Loucy (cell line): ENCODE measurements around the gene MTSS2.

ENCODE experiments used
- H2AFZ ChIP-seq: fragments of 200-600 bp; sonication (generic); 2 replicates; pipeline ENCODE4 v1.6.0; 2016; ENCODE audit warnings: antibody characterized with exemption, mild to moderate bottlenecking, low read length, moderate library complexity
- H3F3A ChIP-seq: fragments of 200-600 bp; 2 replicates; pipeline ENCODE4 v1.6.0; 2016; ENCODE audit warnings: antibody characterized with exemption, low read depth, mild to moderate bottlenecking
- H3K27me3 ChIP-seq: fragments of 200-600 bp; sonication (generic); 2 replicates; pipeline ENCODE4 v1.6.1; 2014; ENCODE audit warnings: low read length, mild to moderate bottlenecking; ENCODE audit not compliant: insufficient read depth, poor library complexity, severe bottlenecking
- H3K36me3 ChIP-seq: fragments of 200-600 bp; sonication (generic); 2 replicates; pipeline ENCODE4 v1.6.1; 2016; ENCODE audit warnings: low read length; ENCODE audit not compliant: insufficient read depth
- H3K4me1 ChIP-seq: fragments of 200-600 bp; sonication (generic); 2 replicates; pipeline ENCODE4 v1.5.1; 2014; ENCODE audit warnings: low read length, mild to moderate bottlenecking; ENCODE audit not compliant: insufficient read depth, poor library complexity, severe bottlenecking
- H3K4me2 ChIP-seq: fragments of 200-600 bp; sonication (generic); 2 replicates; pipeline ENCODE4 v1.6.0; 2014; ENCODE audit warnings: antibody characterized with exemption, low read length, low read depth, mild to moderate bottlenecking; ENCODE audit not compliant: poor library complexity, severe bottlenecking
- H3K4me3 ChIP-seq: fragments of 200-600 bp; sonication (generic); 2 replicates; pipeline ENCODE4 v1.5.1; 2014; ENCODE audit warnings: low read length, mild to moderate bottlenecking, mixed read lengths; ENCODE audit not compliant: poor library complexity, severe bottlenecking
- H3K79me2 ChIP-seq: fragments of 200-600 bp; sonication (generic); 2 replicates; pipeline ENCODE4 v1.6.1; 2014; ENCODE audit warnings: low read length; ENCODE audit not compliant: insufficient read depth
- H3K9ac ChIP-seq: fragments of 200-600 bp; sonication (generic); 2 replicates; pipeline ENCODE4 v1.6.0; 2014; ENCODE audit warnings: mild to moderate bottlenecking, low read depth, low read length, moderate library complexity; ENCODE audit not compliant: poor library complexity, severe bottlenecking
- H3K9me2 ChIP-seq: fragments of 200-600 bp; sonication (generic); replicated peaks from 2 replicates; pipeline ENCODE4 v1.6.1; 2016; ENCODE audit warnings: low read depth, low read length, mixed read lengths
- H3K9me3 ChIP-seq: fragments of 200-600 bp; sonication (generic); 2 replicates; pipeline ENCODE4 v1.6.1; 2014; ENCODE audit warnings: mild to moderate bottlenecking, antibody characterized with exemption, low read length, low read depth; ENCODE audit not compliant: insufficient read depth
- H4K20me1 ChIP-seq: fragments of 200-600 bp; sonication (generic); 2 replicates; pipeline ENCODE4 v1.6.0; 2014; ENCODE audit warnings: antibody characterized with exemption, low read length, mild to moderate bottlenecking; ENCODE audit not compliant: insufficient read depth, poor library complexity, severe bottlenecking
- EZH2phosphoT487 ChIP-seq: fragments of 200-600 bp; IDR thresholded peaks from 2 replicates; pipeline ENCODE4 v1.6.1; 2018; ENCODE audit warnings: antibody characterized with exemption, mild to moderate bottlenecking, moderate library complexity, borderline replicate concordance
- TF ChIP-seq, protein P1 (sequence below): fragments of 200-600 bp; sonication (generic); conservative IDR thresholded peaks from 2 replicates; pipeline ENCODE4 v1.5.1; 2014; ENCODE audit warnings: mild to moderate bottlenecking, antibody characterized with exemption, low read length

The MTSS2 gene

DNA sequence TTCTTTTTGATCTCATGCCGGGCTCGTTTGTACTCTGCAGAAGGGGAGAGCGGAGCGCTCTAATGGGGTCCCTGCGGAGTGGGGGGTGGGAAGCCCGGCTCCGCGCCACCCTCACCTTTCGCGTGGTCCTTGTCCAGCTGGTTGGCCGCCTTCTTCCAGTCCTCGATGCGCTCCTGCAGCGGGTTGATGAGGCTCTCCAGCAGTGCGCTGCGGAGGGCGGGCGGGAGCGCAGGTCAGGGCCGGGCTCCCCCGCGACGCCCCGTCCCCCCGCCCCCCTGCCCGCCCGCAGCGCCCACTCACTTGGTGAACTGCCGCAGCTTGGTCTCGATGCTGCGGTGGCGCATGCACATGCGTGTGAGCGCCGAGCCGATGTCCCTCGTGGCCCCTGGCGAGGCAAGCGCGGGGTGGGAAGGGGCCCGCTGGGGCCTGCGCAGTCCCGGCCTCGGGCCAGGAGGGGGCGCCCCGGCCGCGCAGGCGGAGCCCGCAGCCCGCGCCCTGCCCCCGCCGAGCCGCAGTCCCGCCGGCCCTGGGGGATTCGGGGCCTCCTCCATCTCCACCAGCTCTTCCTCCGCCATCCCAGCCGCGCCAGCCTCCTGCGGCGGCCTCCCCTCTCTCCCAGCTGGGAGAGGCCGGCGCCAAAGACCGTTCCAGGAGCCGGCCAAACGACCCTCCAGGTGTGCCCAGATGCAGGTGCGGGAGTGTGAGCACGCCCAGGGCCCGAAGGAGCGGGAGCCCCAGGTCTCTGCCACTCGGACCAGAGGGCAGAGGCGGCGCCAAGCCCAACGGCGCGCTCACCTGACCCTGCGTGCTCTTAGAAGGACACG, 6.0 kb downstream of the MTSS2 start:
- Histone ChIP-seq H3K9me2 (no peaks in the 10 kb centered on the region), H3K4me2 (no peak overlapping the region), H3K9me3 (no peaks in the 10 kb centered on the region), H3K4me1 (peaks cover 16% of the 10 kb centered on the region), H3F3A (no peaks in the 10 kb centered on the region), H2AFZ (no peak overlapping the region), H3K4me3 (no peak overlapping the region), H4K20me1 (peaks cover 6% of the 10 kb centered on the region), H3K79me2 (peaks cover 13% of the 10 kb centered on the region; the same call in 1 of the 2 replicates), H3K9ac (no peak overlapping the region), H3K27me3 (no peaks in the 10 kb centered on the region), H3K36me3 (no peaks in the 10 kb centered on the region; the same call in 1 of the 2 replicates)
- TF ChIP-seq, protein P1, sequence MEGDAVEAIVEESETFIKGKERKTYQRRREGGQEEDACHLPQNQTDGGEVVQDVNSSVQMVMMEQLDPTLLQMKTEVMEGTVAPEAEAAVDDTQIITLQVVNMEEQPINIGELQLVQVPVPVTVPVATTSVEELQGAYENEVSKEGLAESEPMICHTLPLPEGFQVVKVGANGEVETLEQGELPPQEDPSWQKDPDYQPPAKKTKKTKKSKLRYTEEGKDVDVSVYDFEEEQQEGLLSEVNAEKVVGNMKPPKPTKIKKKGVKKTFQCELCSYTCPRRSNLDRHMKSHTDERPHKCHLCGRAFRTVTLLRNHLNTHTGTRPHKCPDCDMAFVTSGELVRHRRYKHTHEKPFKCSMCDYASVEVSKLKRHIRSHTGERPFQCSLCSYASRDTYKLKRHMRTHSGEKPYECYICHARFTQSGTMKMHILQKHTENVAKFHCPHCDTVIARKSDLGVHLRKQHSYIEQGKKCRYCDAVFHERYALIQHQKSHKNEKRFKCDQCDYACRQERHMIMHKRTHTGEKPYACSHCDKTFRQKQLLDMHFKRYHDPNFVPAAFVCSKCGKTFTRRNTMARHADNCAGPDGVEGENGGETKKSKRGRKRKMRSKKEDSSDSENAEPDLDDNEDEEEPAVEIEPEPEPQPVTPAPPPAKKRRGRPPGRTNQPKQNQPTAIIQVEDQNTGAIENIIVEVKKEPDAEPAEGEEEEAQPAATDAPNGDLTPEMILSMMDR, result no peak
- TF ChIP-seq EZH2phosphoT487, result no peak

DNA sequence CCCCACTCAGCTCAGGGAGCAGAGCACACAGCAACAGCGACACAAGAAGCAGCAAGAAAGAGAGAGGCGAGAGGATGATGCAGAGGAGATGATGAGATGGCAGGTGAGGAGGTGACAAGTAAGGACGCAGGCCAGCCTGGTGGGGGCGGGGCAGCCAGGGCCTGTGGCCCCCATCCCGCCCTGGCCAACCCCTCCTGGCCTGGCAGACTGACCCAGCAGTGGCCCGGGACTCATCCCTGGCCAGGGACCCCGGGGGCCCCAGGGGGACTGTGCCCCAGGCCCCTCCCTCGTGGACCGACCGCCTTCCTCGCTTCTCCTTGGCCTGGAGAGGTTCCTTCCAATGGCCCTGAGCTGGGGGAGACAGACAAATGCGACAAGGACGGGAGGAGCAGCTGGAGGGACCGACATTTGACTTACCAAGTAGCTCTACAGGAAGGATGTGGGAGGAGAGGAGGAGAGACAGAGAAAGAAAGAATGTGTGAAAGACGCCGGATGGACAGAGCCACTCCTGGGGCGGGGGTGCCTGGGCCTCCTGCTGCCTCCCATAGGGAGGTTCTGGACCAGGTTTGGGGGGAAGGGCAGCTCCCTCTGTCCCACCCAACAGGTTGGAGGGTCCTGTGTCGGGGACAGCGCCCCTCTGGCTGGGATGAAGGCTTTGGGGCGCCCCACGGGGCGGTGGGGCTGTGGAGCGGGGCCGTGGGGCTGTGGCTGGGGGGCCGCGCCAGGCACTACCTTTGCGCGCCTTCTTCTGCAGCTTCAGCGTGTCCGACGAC, 6.8 kb downstream of the MTSS2 start:
- Histone ChIP-seq H3K9me3 (no peaks in the 10 kb centered on the region), H3K4me3 (no peak overlapping the region), H3K79me2 (peaks cover 5% of the 10 kb centered on the region; the same call in 1 of the 2 replicates), H3F3A (no peaks in the 10 kb centered on the region), H3K4me1 (peaks cover 14% of the 10 kb centered on the region), H3K9me2 (no peaks in the 10 kb centered on the region), H3K4me2 (no peak overlapping the region), H3K36me3 (no peaks in the 10 kb centered on the region; the same call in 1 of the 2 replicates), H2AFZ (no peak overlapping the region), H4K20me1 (peaks cover 6% of the 10 kb centered on the region), H3K27me3 (no peaks in the 10 kb centered on the region), H3K9ac (no peak overlapping the region)
- TF ChIP-seq, protein P1, result no peak
- no peak for TF ChIP-seq EZH2phosphoT487

DNA sequence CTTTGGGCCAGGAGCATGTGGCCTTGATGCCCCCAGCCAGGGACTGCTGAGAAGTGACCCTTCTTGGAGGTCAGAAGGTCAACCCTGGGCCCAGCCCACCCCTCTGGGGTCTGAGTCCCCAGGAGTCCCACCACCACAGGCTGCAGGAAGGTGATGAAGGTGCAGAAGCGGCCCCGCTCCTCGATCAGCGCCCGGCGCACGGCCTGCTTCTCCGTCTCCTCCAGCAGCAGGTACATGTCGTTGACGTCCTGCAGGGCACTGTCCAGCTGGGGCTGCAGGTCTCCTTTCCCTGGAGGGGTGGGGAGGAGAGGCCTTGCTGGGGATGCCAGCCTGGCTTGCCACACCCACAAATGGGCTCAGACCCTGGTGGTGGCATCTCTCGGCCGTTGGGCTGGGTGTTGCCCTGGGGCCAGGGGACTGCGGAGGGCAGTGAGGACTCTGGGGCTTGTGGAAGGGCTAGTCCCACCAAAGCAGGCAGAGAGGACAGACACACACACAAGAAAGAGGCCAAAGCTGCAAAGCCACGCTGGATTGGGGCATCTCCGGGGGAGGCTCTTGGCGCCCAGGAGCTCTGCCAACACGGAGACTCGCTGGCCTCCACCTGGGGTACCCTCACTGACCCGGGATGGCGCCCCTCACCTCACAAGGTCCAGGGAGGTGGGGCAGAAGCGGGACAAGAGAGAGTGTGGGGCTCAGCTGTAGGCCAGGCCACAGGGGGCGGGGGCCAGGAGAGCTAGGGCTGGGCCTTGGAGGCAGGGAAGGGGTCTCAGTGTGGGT, 7.5 kb downstream of the MTSS2 start:
- Histone ChIP-seq H3K4me3 (no peak overlapping the region), H2AFZ (no peak overlapping the region), H3K4me2 (no peak overlapping the region), H3K9me3 (no peaks in the 10 kb centered on the region), H4K20me1 (peaks cover 6% of the 10 kb centered on the region), H3K9ac (no peak overlapping the region), H3K9me2 (no peaks in the 10 kb centered on the region), H3F3A (no peaks in the 10 kb centered on the region), H3K27me3 (no peaks in the 10 kb centered on the region), H3K4me1 (peaks cover 10% of the 10 kb centered on the region), H3K79me2 (no peaks in the 10 kb centered on the region; the same call in 1 of the 2 replicates), H3K36me3 (peaks cover under 1% of the 10 kb centered on the region; the same call in 1 of the 2 replicates)
- TF ChIP-seq, protein P1, result no peak
- TF ChIP-seq EZH2phosphoT487, result no peak
